HG02678 (cell line): ENCODE results near the gene RPTN.
"Not testable (repeated sequence)": the region's sequence is repeated elsewhere in the genome, so short reads cannot be mapped to it uniquely, and the experiment has no call there.

Source experiments
- ATAC-seq: cut with Tn5 transposase; IDR thresholded peaks from one replicate; pipeline ENCODE4 v1.9.1; 2021; ENCODE audit warnings: mild to moderate bottlenecking, moderate library complexity; ENCODE audit not compliant: unreplicated experiment

Gene RPTN

DNA sequence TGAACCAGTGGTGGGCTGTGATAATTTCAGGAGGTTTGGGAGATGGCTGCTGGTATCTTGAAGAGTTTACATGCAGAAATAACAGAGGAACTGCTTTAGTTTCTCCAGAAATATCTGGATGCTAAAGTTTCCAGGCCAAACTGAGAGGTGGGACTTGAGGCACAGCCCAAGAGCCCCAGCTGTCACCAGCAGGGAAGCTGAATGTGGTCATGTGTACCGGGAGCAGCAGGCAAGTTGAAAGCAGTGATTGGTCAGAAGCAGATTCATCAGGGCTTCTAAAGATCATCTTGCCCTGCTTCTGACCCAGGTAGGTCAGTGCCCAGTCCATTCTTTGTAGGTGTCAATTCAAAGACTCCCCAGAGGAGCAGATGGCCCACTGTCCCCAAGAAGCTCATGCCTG is 7.9 kb upstream of the RPTN start:
- ATAC-seq, result no peak

DNA sequence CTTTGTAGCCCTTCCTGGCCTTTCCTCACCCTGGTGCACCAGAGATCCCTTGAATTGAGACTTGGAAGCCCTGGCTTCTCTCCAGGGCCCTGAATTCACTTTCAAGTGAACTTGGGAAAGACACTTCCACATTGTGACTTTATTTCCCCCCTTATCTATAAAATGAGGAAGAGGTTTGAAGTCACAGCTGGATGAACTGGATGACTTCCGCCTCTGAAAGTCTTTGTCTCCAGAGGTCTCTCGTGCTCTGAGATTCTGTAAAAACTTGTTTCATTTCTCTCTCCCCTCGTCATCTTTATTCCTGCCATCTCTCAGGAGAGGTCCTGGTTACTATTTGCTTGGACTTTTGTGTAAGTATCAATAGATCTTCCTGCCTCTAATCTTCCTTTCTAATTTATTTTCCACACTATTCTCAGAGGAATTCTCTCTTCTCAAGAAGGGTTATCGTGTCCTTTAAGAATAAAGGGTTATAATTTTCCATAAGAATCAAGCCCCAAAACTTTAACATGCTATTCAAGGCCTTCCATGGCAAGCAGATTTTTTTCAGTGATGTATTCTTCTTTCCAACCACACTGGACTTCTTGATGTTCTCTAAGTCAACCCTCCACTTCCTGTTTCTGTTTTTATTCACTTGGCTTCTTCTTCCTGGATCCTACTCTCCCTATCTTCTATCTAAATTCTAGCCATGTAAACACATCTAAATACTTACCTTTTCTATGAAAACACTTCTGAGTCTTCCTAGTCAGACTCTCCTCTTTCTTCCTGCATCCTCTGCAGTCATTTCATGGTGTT is 6.5 kb upstream of the RPTN start:
- no peak for ATAC-seq

DNA sequence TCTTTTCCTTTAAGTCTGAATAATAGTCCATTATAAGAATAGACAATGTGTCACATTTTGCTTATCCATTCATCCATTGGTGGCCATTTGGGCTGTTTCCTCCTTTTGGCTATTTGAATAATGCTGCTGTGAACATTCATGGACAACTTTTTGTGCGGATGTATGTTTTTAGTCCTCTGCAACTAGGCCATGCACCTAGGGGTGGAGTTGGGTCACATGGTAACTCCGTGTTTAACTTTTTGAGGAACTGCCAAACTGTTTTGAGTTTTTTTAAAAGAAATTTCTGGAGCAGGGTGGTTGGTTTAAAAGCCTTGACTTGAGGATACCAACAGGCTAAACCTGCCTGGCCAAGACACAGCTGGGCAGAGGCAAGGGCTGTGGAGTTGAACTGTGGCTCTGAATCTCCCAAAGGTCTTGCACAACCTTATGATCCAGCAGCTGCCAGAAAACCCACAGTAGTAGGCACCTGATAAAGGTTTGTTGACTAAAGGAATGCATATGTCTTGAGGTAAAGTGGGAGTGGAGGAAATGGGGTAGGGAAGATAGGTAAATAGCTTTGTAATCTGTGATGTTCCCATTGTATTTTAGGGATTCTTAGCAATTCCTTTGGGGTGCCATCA is 5.6 kb upstream of the RPTN start:
- no peak for ATAC-seq

DNA sequence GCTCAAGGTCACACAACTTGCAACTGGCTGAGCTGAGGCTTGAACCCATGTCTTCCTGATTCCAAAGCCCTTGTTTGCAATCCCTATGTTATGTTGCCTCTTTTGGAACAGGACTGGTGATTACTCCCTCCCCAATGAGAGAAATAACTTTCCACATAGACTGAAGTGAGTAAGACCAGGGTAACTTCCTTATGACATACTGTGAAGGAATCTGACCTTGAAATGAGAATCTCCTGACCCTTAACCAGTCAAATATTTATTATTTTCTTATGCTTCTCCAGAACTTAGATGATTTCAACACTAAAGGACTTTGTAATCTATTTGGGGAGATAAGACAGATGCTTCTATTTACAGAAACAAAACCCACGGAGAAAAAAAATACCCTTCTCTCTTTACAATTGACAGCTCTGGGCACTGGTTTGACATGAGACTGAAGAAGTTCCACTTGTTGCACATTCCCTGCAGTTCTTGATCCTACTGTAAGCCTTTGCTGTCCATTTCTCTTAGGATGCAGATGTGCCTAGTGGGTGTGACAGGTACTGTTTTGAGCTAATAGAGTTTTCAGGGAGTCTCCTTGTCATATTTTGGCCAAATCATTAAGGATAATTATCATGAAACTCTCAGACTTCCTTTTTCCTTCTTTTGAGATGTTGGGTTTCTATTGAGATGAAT is 3.9 kb upstream of the RPTN start:
- ATAC-seq, result no peak

DNA sequence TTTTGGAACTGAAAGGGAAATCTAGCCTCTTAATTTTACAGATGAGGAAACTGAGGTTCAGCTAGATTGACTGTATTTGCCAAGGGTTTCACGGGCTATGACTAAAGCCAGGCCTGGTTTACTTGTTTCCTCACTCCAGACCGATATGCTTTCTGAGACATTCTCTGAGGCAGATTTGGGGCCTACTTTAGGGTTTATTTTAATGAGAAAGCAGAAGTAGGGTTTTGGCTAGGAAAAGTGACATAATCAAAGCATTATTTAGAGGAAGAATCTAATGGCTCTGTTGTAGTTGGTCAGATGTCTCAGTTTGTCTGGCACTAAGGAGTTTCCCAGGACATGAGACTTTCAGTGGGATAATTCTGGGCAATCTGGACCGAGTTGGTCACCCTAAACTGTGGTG is 1.5 kb upstream of the RPTN start:
- ATAC-seq, result no peak

DNA sequence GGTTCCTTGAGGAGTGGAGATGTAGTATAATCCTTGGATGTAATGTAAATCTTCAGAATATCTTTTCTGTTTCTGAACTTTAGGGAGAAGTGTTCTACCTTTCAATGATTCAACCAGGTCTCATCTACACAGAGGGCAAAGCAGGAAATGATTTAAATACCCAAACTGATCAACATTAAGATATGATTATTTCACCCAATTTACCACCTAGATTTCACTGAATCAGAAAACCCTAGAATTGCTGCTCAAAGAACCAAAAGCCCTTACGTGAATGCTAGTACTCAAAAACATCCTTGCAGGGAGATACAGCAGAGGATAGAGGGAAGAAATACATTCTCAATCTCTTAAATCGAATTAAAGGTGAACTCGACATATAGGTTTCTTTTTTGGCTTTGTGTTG is 5.0 kb downstream of the RPTN start:
- no peak for ATAC-seq

DNA sequence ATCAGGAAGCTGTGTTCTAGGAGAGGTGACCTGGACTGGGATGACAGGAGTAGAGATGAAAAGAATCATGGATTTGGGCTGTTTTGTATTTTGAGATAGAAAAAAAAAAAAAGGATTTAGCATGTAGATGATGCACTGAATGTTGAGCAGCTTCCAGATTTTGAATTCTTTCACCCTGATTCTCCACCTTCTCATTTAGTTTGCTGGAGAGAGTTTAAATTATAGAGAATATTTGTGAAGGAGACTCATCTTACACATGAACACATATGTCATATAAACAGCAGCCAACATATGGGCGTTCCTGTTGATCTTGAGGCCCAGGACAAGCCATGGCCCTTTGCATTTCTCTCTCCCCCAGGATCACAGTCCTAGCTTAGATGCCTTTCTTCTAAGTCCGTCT is 7.4 kb downstream of the RPTN start:
- no peak for ATAC-seq

DNA sequence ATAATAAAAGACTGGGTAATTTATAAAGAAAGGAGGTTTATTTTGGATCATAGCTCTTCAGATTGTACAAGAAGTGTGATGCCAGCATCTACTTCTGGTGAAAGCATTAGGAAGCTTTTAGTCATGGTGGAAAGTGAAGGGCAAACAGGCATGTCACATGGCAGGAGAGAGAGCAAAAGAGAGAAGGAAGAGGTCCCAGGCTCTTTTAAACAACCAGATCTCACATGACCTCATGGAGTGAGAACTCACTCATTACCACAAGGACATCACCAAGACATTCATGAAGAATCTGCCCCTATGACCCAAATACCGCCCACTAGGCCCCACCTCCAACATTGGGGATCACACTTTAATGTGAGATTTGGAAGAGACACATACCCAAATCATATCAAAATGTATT is 10.0 kb downstream of the RPTN start:
- no peak for ATAC-seq

DNA sequence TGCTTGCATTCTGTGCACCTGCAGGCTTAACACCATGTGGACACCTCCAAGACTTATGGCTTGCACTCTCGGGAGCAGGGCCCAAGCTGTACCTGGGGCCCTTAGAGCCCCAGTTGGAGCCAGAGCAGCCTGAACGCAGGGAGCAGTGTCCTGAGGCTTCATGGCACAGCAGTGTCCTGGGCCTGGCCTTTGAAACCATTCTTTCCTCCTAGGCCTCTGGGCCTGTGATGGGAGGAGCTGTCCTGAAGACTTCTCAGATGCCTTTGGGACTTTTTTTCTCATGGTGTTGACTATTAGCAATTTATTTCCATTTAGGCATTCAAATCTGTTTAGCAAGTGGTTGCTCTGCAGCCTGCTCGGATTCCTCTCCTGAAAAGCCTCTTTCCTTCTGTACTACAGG is 11.0 kb downstream of the RPTN start:
- ATAC-seq, result no peak

DNA sequence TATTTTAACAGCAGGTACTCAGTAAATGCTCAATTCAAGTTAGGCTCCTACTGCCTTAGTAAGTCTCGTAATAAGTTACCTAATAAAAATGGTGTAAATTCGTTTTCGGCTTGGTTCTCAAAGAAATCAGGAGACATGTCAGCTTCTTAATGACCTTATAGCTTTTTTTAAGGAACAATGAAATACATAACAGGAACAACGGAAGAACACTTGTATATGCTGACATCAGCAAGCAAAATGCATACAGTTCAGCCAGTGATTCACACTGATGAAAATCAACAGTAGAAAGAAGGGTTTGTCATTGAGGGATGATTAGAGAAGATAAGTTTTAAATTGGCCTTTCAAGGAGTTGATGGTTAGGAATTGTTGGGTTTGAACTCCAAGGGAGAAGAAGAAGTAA is 13.3 kb downstream of the RPTN start:
- ATAC-seq, result no peak

DNA sequence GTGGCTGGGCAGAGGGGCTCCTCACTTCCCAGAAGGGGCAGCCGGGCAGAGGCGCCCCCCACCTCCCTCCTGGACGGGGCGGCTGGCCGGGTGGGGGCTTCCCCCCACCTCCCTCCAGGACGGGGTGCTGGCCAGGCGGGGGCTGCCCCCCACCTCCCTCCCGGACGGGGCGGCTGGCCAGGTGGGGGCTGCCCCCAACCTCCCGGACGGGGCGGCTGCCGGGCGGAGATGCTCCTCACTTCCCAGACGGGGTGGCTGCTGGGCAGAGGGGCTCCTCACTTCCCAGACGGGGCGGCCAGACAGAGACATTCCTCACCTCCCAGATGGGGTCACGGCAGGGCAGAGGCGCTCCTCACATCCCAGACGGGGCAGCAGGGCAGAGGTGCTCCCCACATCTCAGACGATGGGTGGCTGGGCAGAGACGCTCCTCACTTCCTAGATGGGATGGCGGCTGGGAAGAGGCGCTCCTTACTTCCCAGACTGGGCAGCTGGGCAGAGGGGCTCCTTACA is 14.3 kb downstream of the RPTN start:
- not testable (repeated sequence) for ATAC-seq

DNA sequence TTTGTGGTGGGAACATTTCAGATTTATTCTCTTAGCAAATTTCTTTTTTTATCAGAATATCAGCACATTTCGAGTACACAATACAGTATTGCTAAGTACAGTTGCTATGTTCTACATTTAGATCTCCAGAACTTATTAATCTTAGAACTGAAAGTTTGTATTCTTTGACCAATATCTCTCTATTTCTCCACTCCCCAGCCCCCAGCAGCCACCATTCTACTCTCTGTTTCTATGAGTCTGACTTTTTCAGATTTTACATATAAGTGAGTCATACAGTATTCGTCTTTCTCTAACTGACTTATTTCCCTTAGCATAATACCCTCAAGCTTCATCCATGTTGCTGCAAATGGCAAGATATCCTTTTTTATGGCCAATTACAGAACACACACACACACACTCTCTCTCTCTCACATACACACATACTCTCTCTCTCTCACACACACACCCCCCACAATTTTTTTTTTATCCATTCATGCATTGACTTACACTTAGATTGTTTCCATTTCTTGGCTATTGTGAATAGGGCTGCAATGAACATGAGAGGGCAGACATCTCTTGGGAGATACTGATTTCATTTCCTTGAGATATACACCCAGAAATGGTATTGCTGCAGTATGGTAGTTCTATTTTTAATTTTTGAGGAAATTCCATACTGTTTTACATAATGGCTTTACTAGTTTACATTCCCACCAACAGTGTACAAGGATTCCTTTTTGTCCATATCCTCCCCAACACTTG is 15.7 kb downstream of the RPTN start:
- no peak for ATAC-seq

DNA sequence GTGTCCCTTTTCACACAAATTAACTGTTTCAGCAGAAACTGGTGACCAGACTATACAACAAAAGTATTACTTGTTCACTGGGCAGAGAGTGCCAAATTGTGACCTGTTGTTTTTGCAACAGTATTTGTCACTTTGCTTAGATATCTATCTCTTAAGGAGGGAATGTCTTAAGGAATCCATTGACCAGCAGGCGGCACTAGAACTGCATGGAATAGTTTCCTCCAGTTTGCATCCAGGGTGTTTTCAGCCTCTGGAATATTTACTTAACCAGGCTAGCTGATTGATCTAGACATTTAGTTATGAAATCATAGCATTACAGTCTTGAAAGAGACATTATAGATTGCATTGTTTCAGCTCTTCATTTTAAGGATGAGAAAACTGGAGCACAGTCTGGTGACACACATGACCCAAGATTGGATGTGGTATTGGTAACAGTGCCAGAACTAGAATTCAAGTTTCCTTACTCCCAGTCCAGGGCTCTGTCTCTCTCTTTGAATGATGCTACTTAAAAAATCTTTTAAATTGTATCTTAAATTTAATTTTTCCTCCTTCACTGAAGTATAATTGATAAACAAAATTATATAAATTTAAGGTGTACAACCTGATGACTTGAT is 16.9 kb downstream of the RPTN start:
- ATAC-seq, result no peak

DNA sequence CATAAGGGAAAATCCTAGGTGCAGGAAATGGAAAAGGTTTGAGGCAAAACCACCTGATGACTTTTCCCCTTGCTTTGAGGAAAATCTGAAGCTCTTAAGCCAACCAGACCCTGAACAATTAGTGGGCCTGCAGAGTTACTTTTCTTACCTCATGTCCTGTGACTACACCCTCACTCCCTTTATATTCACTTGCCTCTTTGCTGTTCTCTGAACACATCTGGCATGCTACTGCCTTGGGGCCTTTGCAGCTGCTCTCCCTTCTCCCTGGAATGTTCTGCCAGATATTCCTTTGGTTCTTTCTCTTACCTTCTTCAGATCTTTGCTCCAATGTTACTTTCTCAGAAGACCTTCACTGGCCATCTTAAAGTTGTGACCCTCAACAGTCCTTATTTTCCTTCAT is 21.8 kb downstream of the RPTN start:
- no peak for ATAC-seq

DNA sequence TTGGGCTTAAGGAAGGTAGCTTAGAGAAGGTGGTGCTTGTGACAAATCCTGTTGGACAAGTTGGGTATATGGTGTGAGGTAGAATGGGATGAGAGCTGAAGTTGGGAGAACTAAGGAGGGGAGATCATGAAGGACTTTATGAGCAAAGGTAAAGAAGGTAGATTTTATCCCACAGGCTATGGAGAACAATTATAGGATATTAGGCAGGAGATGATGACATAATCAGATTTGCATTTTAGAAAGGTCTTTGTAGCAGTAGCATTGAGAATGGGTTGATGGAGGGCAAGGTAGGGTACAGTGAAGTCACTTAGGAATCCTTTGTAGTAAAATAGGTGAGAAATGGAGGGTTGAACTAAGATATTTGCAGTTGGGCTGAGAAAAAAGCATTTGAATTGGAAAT is 28.8 kb downstream of the RPTN start:
- ATAC-seq, result no peak

DNA sequence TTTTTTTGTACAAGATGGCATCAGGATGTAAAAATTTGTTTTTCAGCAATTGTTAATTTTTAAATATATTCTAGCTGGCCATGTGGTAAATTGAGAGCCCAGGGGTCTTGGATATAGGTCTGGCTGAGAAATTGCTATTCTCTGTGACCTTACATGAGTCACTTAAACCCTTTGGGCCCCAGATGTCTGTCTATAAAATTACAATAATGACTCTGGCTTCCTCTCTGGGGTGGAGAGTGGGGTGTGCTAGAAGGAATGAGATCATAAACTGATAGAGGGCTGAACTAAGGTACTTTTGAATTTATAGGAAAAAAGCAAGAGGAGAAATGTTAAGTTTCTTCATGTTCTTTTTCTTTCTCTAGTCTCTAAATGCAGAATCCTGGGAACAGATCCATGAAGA is 31.4 kb downstream of the RPTN start:
- no peak for ATAC-seq

DNA sequence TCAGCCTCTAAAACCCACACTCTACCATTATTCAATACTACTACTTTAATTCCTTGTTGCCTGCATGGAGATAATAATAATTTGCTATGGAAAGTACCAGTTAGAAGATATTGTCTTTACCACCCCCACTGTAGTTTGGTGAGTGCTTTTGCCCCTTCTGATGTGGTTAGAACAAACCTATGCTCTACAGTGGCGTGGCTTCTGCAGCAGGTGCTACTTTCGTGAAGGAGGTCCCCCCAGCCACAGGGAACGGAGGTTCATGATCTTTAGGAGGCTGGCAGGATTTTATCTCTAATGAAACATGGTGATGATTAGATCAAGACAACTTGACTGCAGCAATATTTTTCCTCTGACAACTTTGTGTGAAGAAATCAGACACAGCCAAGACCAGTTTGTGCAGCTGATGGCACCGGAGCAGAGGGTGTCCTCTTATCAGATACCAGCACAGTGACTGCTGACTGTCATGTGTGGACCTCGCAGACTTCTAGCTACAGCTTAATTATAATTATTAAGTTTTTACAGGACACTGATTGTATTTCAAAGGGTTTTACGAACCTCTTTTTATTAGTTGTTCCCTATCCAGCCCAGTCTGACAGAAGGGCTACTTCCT is 33.1 kb downstream of the RPTN start:
- ATAC-seq, result no peak

DNA sequence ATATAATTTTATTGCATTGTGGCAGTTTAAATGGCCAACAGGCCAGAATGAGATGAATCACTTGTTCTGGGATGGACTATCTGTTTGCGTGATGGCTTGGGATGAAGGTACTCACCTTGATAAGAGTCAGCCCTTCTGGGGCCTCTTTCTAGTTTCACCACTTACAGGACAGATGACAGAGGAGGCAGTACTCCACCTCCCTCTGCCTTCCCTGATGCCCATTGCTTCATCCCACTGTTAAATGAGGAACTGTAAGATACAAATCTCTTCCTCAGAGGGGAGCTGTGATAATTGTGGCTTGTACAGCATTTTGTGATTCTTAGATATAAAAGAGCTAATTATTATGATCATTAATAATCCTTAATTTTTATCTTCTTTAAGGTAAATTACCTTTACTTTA is 40.1 kb downstream of the RPTN start:
- ATAC-seq, result no peak

DNA sequence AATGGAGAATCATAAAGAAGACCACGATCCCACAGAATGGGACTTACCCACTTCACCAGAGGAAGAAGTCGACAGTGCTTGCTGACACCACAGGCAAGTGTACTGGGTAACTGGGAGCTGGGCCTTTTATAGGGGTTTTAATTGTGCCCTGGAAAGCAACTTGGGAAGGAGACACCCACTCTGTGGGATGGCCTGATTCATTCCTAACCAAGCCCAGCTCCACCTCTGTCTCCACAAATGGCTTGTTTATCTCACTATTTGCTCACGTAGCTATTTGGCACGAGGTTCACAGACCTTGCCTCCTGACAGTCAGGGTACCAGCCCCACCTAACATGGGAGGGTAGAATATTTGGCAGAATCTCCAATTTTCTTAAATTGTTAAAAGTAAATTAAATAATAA is 43.7 kb downstream of the RPTN start, which contains the start of gene TCHH:
Gene TCHH, minus strand, starts transcription at position 101 of the 400 bp plus-strand sequence. CDS start 1,364 bp downstream, outside the sequence.
- no peak for ATAC-seq

DNA sequence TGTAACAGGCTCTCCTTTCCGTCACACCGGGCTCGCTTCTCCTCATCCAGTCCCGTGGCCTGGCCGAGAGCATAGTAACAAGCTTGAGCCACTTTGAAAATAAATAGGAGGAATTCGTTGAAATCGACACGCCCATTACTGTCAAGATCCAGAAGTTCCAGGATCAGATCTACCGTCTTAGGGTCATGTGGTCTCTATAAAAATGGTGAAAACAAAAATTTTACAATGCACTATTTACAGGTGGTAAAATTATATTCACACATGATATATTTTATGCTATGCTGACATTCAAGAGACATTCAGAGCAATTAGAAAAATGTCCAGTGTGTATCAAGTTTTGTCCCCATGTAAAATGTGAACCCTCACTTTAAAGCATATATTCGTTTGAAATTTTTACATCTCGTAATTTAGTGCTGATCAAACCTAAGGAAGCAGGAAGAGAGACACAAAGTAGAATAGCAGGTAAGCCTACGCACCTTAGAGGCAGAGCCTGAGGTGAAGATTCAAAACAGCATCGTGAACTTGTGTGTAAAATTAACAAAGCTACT is 46.1 kb downstream of the RPTN start:
- ATAC-seq, result no peak
